NCI-H1694 (cell line): ENCODE measurements around the gene GZMM.

Experiments used
- DNase-seq: peaks from one replicate; lab custom pipeline; 2025; lab: John Stamatoyannopoulos, UW

GZMM gene

GRCh38 chr19:543910-544608 is at the start of gene GZMM:
TSS of gene GZMM (plus strand) at chr19:544053. CDS start at chr19:544072, 19 bp downstream.
- no peak for DNase-seq

- DNase-seq, result no peak
Measured at GRCh38 chr19:494171-495080, 49.4 kb upstream of the GZMM start.

- DNase-seq, result no peak
Measured at GRCh38 chr19:495081-495401, 48.8 kb upstream of the GZMM start.

GRCh38 chr19:495402-496111 is 48.3 kb upstream of the GZMM start:
- DNase-seq, result peak; percentile 17

- no peak for DNase-seq
Measured at GRCh38 chr19:496112-496665, 47.7 kb upstream of the GZMM start, which contains the start of gene MADCAM1. TSS of gene MADCAM1 (plus strand) at chr19:496486. CDS start at chr19:496500, 14 bp downstream.

GRCh38 chr19:496986-497385 is 46.9 kb upstream of the GZMM start:
- DNase-seq, result no peak

GRCh38 chr19:497491-497868 is 46.4 kb upstream of the GZMM start:
- DNase-seq, result no peak

- no peak for DNase-seq
Measured at GRCh38 chr19:497869-498510, 45.9 kb upstream of the GZMM start.

- DNase-seq, result no peak
Measured at GRCh38 chr19:498511-498891, 45.4 kb upstream of the GZMM start.

- no peak for DNase-seq
Measured at GRCh38 chr19:498977-499623, 44.8 kb upstream of the GZMM start.

- DNase-seq, result no peak
Measured at GRCh38 chr19:501646-502045, 42.2 kb upstream of the GZMM start.

- no peak for DNase-seq
Measured at GRCh38 chr19:504616-505015, 39.2 kb upstream of the GZMM start.

- peak; percentile 96 for DNase-seq
Measured at GRCh38 chr19:506404-507285, 37.2 kb upstream of the GZMM start.

- peak; percentile 40 for DNase-seq
Measured at GRCh38 chr19:507286-508203, 36.3 kb upstream of the GZMM start, which contains the start of gene TPGS1. TSS of gene TPGS1 (plus strand) at chr19:507497. CDS start at chr19:507507, 10 bp downstream.

- no peak for DNase-seq
Measured at GRCh38 chr19:508204-509150, 35.4 kb upstream of the GZMM start.

GRCh38 chr19:510606-511100 is 33.2 kb upstream of the GZMM start:
- peak; percentile 84 for DNase-seq

- DNase-seq, result no peak
Measured at GRCh38 chr19:511101-511851, 32.6 kb upstream of the GZMM start.
